ENCODE measurements around the gene FOSL1.
"Not testable (repeated sequence)": the region's sequence is repeated elsewhere in the genome, so short reads cannot be mapped to it uniquely, and the experiment has no call there.

The FOSL1 gene

GRCh38 chr11:65849771-65850216 is 50.4 kb downstream of the FOSL1 start:
- TF ChIP-seq POLR2AphosphoS5 (IDR thresholded peaks at IDR 0.05; ENCODE audit: low read depth, low read length): peak; percentile 14; the same call in 1 of the 2 replicates
- no peak for TF ChIP-seq SPI1 (IDR thresholded peaks at IDR 0.05; ENCODE audit: low read depth, low read length)
- TF ChIP-seq POLR2A (IDR thresholded peaks at IDR 0.05; ENCODE audit: low read depth, low read length): 0 out of 2 replicates have a peak, but pooled peaks have one; percentile 8
- no peak for TF ChIP-seq POU2F2 (IDR thresholded peaks at IDR 0.05; ENCODE audit: low read depth, low read length)
- FAIRE-seq (no peak), DNase-seq (ENCODE audit: insufficient read length, low spot score) (no peak)

- DNase-seq (ENCODE audit: insufficient read length, low spot score): no peak
- no peak for TF ChIP-seq SPI1 (IDR thresholded peaks at IDR 0.05; ENCODE audit: low read depth, low read length)
- 0 out of 2 replicates have a peak, but pooled peaks have one; percentile 34 for TF ChIP-seq POLR2A (IDR thresholded peaks at IDR 0.05; ENCODE audit: low read depth, low read length)
- no peak for TF ChIP-seq TAF1 (IDR thresholded peaks at IDR 0.05; ENCODE audit: low read depth, low read length)
- TF ChIP-seq POLR2AphosphoS5 (IDR thresholded peaks at IDR 0.05; ENCODE audit: low read depth, low read length): no peak
- no peak for TF ChIP-seq POU2F2 (IDR thresholded peaks at IDR 0.05; ENCODE audit: low read depth, low read length)
- FAIRE-seq: no peak
These were observed 50.8 kb downstream of the FOSL1 start for GRCh38 chr11:65849366-65849765.

GRCh38 chr11:65848693-65849092 is 51.5 kb downstream of the FOSL1 start:
- not testable (repeated sequence) for FAIRE-seq; DNase-seq (ENCODE audit: insufficient read length, low spot score)

- FAIRE-seq (no peak), DNase-seq (ENCODE audit: insufficient read length, low spot score) (no peak)
- TF ChIP-seq SPI1 (IDR thresholded peaks at IDR 0.05; ENCODE audit: low read depth, low read length): no peak
These were observed 52.4 kb downstream of the FOSL1 start for GRCh38 chr11:65847746-65848145.

GRCh38 chr11:65844231-65844872 is 55.8 kb downstream of the FOSL1 start:
- no peak for TF ChIP-seq TAF1 (IDR thresholded peaks at IDR 0.05; ENCODE audit: low read depth, low read length)
- TF ChIP-seq POU2F2 (IDR thresholded peaks at IDR 0.05; ENCODE audit: low read depth, low read length): no peak
- TF ChIP-seq PAX5 (IDR thresholded peaks at IDR 0.05; ENCODE audit: insufficient read depth, low read length, severe bottlenecking): no peak
- DNase-seq (ENCODE audit: insufficient read length, low spot score) (no peak), FAIRE-seq (no peak)

GRCh38 chr11:65843811-65844210 is 56.4 kb downstream of the FOSL1 start:
- no peak for FAIRE-seq
- TF ChIP-seq TAF1 (IDR thresholded peaks at IDR 0.05; ENCODE audit: low read depth, low read length) (no peak), POLR2A (IDR thresholded peaks at IDR 0.05; ENCODE audit: low read depth, low read length) (no peak), POLR2AphosphoS5 (IDR thresholded peaks at IDR 0.05; ENCODE audit: low read depth, low read length) (no peak), SPI1 (IDR thresholded peaks at IDR 0.05; ENCODE audit: low read depth, low read length) (no peak), PAX5 (IDR thresholded peaks at IDR 0.05; ENCODE audit: insufficient read depth, low read length, severe bottlenecking) (no peak)

GRCh38 chr11:65842144-65842543 is 58.0 kb downstream of the FOSL1 start:
- no peak for DNase-seq (ENCODE audit: insufficient read length, low spot score)
- TF ChIP-seq PAX5 (IDR thresholded peaks at IDR 0.05; ENCODE audit: insufficient read depth, low read length, severe bottlenecking): no peak
- TF ChIP-seq POLR2A (IDR thresholded peaks at IDR 0.05; ENCODE audit: low read depth, low read length): no peak
- peak; percentile 43 for FAIRE-seq

More at GRCh38 chr11:65843811-65844210, 56.4 kb downstream of the FOSL1 start:
- no peak for DNase-seq (ENCODE audit: insufficient read length, low spot score)
